CD4-positive, alpha-beta T cell treated with Interferon alpha-2 for 1 hour (primary cell): ENCODE results near the gene LY6G6D.

Source experiments
- DNase-seq, 2 donors: peaks; one replicate each; pipeline ENCODE4 v3.0.0-alpha.2; 2020 to 2022

Gene LY6G6D

DNA sequence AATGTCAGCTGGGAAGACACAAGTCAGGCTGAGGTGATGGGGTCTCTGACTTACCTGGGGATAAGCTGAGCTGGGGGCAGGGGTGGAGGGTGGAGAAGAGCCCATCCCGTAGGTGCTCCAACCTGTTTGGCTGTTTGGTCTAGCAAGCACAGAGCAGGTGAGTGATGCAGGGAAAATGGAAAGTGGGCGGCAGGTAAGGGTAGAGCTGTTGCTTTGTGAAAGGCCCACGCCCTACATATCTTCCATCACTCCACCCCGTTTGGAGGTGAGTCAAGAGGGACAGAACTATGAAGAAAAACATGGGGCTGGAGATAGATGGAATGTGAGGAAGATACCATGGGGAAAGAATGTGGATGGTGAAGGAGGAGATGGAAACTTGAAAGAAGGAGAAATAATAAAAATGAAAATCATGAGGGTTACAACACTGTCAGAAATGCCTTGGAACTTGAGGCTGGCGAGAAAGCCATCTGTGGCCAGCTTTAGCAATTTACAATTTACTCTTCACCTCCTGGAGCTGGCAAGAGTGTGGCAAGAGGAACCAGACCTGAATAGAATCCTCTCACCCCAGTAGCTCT is 5.1 kb downstream of the LY6G6D start:
- DNase-seq = no peak

DNA sequence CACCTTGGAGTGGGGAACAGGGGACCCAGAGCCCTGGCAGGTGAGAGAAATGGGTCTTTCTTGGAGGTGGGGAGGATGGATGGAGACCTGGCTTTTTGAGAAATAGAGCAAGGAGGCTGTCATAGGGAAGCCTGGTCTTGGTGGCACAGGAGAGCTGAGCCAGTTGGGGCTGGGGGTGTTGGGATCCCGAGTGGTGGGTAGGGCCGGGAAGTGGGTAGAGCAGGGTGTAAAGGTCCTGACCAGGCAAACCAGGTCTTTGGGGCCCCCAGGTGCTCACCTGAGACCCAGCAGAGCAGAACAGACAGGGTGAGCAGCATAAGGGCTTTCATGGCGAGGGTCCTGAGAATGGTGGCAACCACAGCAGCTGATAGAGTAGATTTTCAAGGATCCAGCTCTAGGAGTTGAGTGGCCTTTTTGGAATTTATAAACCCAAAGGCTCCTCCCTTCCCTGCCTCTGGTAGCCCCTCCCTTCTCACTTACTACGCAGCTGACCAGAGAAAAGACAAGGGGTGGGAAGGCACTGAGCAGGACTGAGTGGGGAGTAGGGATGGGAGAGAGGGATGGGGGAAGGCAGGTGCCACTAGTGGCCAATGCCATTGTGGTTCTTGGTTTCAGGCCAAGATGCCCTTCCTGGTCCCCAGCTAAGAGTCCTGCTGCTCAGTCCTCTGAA is 6.3 kb downstream of the LY6G6D start, which contains the start of gene LY6G6C:
TSS of gene LY6G6C (minus strand) at position 396 of the 670 bp plus-strand sequence. CDS start at position 329, 67 bp downstream.
- DNase-seq = no peak

DNA sequence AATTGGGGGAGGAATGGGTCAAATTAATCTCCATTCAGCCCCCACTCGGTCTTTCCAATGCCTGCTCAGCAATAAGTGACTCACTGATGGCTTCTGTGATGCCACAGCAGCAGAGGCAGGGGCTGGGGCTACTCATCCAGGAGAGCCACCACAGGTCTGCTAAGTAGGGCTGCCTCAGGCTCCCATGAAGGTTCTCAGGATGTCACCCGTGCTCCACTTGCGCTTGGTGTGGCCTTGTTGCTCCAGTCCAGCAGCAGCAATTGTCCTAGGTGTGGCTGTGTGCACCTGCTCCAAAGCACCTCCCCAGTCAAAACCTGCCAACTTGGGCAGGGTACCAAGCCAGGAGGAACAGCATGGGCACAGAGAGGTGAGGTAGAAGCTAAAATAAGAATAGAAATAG is 7.0 kb downstream of the LY6G6D start:
- DNase-seq = no peak

DNA sequence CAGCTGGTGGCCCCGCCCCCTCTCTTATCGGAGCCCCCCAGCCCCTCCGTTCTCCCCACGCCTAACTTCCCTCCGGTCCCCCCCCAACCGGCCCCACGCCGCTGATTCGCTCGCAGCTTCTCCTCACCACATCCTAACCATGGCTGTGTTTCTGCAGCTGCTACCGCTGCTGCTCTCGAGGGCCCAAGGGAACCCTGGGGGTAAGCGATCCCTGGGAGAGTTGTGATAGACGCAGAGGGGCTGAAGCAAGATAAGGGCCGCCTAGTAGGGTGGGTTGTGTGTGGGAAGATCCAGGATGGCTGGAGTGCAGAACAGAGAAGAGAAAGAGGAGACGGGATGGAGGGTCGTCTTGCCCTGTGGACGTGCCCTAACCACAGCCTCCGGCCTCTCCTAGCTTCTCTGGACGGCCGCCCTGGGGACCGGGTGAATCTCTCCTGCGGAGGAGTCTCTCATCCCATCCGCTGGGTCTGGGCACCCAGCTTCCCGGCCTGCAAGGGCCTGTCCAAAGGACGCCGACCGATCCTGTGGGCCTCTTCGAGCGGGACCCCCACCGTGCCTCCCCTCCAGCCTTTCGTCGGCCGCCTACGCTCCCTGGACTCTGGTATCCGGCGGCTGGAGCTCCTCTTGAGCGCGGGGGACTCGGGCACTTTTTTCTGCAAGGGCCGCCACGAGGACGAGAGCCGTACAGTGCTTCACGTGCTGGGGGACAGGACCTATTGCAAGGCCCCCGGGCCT is 8.3 kb downstream of the LY6G6D start, which contains the start of gene MPIG6B:
TSS of gene MPIG6B (plus strand) at position 129 of the 735 bp plus-strand sequence. CDS start at position 140, 11 bp downstream.
- DNase-seq = no peak

DNA sequence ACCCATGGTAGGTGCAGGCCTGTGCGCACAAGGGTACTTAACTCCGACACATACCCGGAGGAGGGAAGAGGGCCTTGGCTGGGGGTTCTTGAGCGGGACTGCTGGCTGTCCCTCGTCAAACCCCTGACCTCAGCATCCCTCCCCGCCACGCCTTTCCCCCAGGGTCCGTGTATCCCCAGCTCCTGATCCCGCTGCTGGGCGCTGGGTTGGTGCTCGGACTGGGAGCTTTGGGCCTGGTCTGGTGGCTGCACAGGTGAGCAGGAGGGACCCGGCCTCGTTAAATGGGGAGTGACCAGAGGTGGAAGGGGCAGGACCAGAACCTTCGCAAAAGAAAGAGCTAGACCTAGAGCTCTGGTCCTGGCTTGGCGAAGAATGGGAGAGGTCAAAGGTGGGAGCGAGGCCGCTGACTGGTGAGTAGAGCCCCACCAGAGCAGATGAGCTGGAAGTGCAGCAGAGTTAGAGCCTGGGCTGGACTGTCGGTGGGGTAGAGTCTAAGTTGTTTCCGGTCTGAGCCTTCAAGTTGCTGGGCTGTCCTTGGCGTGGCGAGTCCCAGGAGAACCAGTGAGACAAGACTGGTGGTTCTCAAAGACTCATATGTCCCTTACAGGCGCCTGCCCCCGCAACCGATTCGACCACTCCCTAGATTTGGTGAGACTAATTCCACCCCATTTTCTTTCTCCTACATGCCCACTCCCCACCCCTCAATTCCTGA is 9.0 kb downstream of the LY6G6D start:
- no peak for DNase-seq

DNA sequence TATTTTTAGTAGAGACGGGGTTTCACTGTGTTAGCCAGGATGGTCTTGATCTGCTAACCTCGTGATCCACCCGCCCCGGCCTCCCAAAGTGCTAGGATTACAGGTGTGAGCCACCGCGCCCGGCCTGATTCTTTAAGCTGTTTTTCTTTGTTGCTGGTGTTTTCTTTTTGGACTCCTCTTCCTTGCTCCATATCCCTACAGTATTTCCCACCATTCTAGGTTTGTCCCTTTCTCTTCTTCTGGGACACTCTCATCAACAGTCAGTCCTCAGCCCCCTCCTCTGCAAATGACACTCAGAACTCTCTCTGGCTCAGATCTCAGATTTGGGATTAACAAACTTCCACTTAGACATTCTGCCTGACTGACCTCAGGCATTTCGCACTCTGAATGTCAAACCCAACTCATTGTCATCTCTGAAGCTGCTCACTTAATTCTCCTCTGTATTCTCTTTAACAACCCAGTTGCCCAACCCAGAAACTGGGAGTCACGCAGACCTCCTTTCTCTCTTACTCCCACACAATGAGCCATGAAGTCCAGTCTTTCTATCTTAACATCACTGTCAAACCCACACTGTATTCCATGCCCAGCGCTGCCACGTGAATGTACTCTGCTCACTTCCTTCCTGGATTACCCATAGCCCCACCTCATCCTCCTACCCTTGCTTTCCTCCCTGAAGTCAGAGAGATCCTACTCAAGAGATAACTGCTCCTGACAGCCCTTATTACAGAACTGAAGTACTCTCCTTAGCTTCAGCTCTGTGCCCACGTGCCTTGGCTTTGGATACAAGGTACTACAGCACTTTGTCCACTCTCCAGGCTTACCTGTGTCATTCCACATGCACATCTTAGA is 10.6 kb downstream of the LY6G6D start:
- DNase-seq = no peak

DNA sequence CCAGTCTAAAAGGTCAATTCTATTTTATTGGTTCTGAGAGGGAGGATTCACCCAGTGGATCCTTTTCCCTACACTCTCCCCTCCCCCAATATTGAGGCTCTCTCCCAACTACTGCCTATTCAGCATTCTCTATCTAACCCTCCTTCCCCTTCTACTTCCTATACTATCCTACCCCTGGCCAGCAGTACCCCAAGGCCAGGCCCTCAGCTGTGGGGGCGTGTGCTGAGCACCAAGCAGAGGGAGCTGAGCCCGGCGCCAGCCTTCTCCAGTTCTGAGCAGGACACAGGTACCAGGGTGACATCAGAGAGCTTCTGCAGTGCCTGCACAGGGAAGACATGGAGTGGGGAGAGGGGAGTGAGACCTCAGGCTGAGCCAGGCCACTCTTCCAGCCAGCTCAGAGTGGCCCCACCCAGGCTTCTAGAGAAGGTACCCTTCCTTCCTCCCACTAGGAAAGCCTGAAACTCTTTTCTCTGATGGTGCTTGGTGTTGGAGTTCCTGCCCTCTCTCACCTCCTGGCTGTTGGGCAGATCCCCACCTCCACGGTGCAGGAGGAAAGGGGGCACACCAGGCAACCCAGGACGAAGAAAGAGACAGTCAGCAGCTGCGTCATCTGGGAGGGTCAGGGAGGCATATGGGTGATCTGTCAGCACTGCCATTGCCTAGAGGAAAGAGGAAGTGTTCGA is 12.0 kb downstream of the LY6G6D start:
- peak; percentile 30 to 74 for DNase-seq

DNA sequence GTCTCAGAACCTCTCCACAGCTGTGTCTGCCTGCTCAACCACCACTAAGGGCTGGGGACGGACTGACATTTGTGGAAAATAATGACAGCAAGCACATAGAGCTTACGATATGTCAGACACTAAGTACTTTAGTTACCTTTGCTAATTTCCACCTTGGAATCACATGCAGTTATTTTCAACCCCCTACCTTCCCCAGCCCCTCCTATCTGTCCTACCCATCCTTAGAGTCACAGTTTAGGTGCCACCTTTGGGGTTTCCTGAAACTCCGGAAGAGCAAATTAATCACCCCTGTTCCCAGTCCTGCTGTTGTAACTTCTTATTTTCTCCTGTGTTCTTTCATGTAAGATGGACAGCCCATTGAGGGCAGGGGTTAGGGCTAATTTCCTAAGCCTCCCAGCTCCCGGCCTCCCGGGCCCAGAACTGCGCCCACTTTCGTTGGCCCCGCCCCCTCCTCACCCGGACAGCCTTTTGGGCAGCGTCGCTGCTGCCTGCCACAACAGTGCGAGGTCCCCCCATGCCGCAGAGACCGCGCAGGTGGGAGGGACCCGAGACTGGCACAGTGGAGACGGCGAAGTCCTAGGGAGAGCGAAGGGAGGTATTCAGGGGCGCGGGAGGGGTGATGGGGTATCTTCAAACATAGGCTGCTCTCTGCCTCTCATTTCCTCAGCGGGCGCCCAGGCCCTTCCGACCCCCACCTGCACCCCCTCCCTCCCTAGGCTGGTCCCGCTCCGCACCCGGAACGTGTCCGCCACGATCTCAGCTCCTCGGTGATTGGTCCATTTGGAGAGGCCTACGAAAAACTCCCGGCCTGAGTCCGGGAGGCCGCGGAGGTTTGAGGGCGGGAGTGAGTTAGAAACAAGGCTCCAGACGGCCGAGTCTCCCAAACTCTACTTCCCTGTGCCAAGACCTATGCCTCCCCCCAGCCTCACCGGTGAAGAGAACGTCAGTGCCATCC is 12.8 kb downstream of the LY6G6D start:
- DNase-seq = no peak

DNA sequence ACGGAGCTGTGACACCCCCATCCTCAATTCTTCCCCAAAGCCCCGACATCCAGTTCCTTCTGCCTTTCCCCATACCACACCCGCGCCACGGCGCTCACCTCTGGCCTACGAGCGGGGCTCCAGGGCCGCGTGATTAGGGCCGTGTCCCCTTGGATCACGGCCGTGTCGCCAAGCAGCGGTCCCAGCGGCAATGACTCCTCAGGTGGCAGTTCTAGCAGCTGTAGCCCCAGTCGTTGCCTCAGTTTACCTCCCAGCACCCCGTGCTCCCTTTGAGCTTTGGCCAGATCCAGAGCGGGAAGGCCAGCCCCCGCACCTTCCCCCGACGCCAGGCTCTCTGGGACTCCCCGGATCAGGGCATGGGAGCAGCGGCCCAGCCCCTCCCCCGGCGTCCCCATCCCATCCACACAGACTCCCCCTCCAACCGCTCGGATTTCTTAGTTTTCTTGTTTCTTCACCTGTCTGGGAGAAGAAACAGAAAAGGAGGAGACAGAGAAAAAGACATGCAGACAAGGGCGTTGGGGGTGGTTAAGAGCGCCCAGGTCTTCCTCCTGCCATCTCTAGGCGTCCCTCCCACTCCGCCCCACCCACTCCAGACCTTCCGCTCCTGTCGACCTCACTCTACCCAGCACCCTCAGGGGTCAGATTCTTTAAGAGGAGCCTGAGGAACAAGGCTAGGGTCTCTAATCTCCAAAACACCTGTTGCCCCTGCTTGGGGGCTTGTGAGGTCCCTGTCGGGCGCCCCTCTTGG is 13.8 kb downstream of the LY6G6D start, which contains the start of gene DDAH2:
TSS of gene DDAH2 (minus strand) at position 533 of the 748 bp plus-strand sequence. CDS start at position 395, 138 bp downstream.
- DNase-seq = no peak

DNA sequence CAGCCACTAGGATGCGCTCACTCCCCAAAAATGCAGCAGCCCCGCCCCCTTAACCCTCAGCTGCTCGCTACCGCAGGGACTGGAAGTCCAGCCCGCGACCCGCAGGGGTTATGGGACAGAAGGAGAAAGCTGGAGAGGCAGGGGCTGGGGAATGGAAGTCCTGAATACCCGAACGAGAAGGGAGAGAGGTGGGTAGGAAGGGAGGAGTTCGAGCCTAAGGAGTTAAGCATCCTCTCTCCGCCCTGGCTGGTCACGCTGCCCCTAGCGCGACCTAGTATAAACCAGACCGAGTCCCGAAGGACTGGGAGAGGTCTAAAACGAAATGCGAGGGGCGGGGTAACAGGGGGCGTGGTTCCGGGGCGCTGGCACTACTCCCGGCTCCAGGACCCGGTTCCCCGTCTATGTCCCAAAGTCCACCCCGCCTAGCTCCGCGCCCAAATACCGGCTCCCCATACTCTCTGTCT is 14.4 kb downstream of the LY6G6D start:
- peak; percentile 82 to 85 for DNase-seq

DNA sequence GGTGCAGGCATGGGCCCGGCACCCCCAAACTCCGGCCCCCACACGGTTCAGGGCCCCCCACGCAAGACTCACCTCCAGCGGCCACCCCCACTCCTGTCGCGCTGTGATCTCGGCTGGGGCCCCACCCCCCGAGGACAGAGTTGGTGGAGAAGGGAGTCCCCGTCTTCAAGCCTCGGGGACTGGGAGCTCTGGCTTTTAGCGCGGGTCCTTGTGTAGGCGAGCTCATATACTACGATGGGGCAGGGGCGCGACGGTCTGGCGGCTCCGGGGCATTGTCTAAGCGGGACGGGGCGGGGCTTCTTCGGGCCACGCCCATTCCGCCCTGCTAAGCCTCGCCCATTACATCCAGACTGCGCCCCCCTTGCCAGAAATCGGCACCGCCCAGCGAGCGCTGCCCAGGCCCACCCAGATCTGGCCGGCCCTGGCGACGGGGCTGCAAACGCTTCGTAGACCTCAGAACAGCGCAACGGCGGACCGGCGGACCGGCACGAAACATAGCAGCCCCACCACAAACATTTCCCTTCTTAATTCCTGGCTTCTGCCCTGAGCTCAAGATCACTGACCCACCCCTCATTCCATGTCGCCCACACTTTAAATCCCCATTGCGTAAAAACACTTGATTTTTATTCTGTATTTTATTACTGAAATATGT is 15.0 kb downstream of the LY6G6D start:
- DNase-seq = peak; percentile 74 to 80

DNA sequence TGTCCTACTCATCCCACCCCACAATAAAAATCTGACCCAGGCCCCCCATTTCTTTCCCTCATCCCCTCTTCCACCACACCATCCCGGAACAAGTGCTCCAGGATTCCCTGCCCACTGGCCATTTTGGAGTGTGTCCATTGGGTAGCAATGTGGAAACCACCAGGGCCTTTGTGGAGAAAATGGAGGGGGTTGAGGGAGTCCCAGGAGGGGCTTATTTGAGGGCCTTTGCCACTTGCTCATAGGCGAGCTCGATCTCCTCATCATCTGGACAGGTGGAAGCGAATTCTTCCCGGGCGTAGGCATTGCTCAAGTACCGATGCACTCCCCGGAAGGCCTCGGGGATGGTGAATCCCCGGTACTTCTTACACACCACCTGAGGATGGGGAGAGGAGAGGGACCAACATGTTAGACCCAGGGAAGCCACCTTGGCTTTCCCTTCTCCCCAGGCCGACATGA is 15.5 kb downstream of the LY6G6D start:
- DNase-seq = no peak

DNA sequence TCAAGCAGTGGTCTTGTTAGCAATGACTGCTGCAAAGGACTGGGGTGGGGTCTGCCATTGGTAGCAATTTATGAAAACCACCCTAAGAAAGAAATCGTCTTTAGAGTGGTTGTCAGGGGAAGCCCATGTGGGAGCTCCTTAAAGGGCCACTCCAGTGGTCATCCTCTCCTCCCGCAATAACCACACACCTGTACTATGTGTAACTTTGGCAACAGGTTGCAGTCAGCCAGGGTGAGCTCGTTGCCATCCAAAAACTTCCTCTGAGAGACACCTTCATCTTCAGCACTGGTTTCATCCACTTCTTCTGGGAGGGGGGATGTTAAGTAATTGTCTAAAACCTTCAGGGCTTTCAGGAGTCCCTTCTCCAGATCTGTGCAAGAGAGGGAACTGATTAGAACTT is 16.9 kb downstream of the LY6G6D start:
- no peak for DNase-seq

DNA sequence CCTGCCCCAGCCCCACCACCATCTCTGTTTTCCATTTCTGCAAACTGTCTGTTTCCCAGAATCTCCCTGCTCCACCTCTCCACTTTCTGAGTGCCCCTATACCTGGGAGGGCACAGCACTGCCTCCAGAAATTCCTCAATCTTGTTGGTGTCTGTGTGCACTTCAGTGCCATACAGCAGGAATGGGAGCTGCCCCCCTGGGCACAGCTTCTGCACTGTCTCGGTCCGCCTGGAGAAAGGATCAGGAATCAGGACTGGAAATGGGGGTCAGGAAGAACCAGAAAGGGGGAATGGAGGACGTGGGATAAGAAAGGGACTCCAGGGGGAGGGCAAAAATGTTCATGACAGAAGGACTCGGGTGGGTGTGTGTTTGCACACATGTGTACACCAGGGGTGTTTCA is 18.6 kb downstream of the LY6G6D start:
- no peak for DNase-seq

DNA sequence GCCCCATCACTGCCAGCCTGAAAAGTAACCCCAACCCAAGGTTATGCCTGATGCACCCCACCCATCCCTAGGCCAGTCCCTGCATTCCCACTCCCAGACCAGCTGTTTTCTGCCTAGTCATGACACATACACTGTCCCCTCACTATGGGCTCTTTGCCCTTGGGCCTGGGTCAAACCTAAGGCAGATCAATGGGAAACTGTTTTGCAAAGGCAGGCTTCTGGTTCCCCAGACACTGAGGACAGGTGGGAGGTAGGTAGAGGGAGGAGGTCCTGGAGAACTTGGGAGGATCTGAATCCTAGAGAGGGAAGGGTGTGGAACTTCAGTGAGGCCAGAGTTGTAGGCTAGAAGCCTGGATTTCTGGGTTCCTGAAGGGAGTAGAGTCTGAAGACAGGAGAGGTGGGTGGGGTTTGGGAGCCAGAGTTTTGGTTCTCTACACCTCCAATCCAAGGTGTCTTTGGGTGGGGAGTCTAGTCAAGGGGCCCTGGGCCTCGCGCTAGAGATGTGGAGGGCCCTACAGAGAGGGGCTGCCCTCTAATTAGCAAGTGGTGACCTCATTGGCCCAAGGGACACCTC is 19.2 kb downstream of the LY6G6D start:
- no peak for DNase-seq

DNA sequence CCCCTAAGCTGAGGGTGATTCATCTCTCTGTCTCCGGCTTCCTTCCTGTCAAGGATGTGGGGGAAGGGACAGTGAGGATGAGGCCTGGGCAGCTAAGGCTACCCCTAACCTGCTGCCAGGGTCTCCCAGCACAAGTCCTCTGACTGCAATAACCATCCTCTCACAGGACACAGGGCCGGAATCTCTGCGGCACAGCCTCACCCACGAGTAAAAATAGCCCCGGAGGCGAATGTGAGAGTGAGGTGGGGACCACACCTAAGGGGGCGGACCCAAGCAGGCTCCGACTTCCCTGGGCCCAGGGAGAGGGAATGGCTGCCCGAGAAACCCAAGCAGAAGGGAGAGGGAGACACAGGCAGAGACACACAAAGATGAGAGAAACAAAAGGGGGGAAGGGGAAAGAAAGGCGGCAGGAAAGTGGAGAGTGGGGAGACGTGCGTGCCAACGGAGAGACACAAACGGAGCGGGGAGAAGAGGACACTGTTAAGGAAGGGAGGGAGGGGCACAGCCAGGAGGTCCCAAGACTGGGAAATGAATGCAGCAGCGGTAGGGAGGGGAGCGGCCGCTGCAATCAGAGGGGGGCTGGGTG is 19.8 kb downstream of the LY6G6D start:
- DNase-seq = peak; percentile 78 to 83

DNA sequence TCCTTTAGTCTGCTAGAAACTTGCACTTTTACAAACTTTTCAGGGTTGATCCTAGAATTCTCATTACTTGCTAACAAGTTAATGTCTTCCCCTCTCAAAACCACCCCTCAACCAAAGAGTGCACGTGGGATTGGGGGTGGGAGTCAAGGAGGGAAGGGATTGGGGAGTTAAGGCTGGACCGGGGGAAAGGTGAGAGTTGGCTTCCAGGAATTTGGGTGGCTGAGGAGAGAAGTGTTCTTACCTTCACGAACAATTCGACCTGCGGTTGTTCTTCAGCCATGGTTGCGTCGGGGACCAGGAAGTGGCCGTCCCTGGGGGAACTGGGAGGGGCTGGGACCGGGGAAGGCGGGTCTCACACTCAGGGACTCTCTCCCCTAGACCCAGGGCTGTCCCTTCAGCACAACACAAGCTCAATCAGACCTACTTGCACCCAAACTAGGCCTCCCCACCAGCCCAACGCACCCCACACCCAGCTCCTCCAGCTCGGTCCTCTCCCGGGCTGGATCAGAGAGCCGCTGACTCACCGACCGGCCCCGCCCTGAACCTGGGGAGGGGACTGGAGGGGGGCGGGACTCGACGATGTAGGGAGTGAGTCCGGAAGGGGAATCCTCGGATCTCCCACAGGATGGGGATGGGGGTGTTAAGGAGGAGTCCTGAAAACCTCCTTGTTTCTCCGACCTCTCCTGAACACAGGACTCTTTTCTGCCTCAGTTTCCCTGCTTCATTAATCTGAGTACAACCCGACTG is 21.0 kb downstream of the LY6G6D start, which contains the start of gene CLIC1:
TSS of gene CLIC1 (minus strand) at position 510 of the 747 bp plus-strand sequence. CDS start at position 280, 230 bp downstream.
- DNase-seq = peak; percentile 87
